ENCODE data around the gene OR52K1.
"Not testable (repeated sequence)": the region's sequence is repeated elsewhere in the genome, so short reads cannot be mapped to it uniquely, and the experiment has no call there.

The OR52K1 gene

DNA sequence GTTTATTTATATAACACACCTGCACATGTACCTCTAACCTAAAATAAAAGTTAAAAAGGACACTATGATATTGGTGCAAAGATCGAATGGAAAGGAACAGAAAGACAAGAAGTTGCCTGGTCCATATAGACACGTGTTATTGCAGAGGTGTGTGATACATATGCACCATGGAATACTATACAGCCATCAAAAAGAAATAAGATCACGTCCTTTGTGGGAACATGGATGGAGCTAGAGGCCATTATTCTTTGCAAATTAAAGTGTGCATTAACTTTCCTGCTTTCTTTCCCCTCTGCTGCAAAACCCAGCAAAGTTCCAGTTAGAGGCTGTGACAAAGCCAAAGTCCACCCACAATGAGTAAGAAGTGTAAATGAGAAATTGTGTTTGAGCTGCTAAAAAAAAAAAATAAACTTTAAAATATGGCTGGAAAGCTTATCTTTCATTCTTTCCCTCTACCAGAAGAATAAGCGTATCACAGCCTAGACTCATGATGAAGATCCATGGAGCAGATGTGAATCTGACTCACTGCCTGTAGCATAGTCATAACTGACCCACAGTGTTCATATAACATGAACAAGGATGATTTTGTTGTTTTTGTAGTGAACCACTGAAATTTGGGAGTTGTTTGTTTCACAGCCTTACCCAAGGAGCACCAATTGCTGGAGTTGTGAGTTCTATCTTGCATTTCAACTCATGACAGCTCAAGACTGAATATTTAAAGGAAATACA lies 9.6 kb downstream of the OR52K1 start:
- no peak for DNase-seq (ENCODE audit: low read depth)

DNA sequence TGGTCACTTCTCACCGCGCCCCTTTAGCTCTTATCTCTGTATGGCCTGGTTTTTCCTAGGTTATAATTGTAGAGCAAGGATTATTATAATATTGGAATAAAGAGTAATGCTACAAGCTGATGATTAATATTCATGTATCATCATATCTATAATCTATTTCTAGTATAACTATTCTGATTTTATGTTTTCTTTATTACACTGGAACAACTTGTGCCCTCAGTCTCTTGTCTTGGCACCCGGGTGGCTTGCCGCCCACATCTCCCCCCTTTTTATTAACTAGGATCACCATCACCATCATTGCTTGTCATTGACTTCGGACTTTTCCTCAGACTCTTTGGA lies 11.0 kb downstream of the OR52K1 start:
- no peak for DNase-seq (ENCODE audit: low read depth)

DNA sequence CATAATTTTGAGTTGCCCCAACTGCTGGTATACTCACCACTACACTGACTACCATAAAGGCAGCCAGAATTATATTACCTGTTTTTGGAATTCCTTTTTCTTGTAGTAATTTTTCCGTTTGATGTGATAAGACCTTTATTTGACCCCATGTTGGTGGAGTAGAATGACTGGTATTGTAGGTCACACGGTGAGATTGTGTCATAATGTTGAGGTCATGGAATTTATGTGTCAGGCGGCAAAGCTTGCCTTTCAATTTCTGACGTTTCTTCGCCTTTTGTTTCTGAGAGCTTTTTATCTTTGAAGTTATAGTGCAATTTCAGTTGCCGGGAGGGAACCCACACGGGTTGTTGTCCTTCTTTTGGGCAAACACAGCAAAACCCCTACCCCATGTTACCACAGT lies 13.0 kb downstream of the OR52K1 start:
- no peak for DNase-seq (ENCODE audit: low read depth)

DNA sequence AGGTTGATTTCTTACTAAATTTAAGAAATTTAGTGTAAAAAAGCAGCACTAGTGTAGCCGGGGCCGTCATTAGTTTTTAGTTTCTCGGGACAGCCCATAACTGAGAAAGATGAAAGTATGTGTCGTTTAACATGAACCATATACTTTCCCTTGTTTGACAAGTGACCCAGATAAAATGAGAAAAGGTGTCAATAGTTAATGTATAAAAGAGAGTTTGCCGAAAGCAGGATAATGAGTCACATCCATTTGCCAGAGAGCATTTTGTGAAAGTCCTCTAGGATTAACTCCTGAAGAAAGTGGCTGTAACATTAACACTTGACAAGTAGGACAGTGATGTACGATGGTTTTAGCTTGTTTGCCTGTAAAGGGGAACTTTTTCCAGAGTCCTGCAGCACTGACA lies 13.5 kb downstream of the OR52K1 start:
- DNase-seq (ENCODE audit: low read depth): no peak

DNA sequence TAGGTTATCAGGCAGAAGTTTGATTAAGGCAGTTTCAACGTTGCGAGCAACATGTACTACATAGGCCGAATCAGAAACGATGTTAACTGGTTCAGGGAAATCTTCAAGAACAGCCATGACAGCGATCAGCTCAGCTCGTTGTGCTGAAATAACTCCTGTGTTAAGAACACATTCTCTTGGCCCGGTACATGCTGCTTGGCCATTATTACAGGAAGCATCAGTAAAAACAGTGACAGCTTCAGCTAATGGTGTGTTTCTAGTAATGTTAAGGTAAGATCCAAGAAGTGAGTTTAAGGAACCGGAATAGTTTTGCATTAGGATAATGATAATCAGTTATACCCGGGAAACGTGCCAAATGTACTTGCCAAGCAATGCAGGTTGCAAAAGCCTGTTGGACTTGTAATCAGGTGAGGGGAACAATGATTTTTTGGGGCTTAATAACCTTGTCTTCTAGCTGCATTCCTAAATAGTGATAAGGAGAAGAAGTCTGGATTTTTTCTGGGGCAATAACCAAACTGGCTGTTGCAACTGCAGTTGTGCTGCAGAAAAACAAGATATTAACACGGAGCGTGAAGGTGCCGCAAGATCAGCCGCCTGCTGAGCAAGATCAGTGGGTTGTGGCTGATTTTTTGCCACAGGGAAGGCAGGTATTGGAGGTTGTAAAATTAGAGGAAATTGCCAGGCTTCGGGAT lies 14.3 kb downstream of the OR52K1 start:
- DNase-seq (ENCODE audit: low read depth): no peak

DNA sequence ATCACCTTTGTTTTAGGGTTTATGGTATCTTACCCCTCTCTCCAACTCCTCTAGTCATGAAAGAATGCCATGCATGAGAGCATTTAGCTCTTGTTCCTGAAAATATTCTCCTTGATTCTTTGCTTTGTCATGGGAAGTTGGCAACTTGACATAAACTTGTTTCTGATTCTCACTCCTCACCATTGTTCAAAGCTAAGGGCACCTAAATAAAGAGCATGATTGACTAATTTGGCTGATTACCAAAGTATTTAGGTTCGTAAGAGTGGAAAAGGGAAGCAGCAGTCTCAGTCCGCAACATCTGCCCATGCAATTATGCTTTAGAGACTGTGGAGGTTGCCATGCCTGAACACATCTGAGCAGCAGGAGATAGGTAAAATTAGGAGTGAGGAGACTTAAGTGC lies 26.4 kb downstream of the OR52K1 start:
- no peak for DNase-seq (ENCODE audit: low read depth)

DNA sequence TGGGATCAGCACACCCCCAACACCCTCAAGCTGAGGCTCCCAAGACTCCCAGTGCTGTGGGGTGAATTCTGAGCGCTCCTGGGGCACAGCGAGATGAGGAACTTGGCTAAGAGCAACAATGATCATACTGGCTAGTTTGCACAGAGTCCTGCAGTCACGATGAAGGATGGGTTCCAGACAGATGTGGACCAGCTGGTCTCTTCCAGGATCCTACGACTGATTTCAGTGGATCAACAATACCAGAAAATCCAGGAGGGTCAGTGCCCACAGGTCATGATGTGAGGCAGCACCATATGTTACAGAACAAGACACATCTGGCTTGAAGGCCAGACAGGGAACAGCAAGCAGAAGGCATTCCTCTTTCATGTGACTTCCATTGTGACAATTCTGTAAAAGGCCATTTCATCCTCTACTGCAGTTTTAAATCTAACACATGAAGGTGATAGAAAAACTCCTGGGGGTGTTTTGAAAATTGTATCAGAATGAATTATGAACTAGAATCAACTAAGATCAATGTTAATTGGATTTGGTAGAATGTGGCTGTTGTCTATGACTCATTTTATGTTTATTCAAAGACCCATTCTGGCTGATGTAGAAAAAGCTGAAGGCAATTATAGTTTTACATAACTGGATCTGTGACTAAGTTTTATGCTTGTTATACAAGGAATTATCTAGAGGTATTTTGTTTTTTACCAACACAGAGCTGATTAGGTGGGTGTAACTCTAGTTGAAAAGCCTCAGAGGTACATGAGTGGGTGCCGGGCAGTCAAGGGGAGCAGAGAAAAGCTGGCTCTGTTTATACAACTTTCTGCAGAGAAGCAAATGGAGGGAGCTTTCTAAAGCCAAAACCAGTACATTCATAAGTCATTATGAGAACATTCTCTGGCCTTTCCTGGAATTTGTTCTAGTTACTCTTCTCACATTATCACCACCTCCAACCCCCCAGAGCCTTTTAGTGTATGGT lies 29.1 kb downstream of the OR52K1 start:
- DNase-seq (ENCODE audit: low read depth): no peak

DNA sequence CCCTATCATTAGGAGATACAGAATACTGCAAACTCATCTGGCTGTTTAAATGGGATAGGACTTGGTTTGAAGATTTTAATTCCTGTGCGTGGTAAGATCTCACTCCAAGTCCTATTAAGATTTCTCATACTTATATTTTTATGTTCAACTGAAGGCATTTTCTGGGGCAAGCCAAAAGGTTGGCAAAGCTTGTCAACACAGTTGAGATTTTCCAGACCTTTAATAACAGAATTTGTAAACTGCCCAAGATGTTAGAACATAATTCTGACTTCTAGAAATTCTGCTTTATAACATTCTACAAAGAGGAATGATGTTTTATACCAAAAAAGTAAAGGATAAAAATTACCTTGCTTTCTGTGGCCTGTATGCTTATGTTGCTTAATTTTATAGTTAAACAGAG lies 31.8 kb downstream of the OR52K1 start:
- no peak for DNase-seq (ENCODE audit: low read depth)

DNA sequence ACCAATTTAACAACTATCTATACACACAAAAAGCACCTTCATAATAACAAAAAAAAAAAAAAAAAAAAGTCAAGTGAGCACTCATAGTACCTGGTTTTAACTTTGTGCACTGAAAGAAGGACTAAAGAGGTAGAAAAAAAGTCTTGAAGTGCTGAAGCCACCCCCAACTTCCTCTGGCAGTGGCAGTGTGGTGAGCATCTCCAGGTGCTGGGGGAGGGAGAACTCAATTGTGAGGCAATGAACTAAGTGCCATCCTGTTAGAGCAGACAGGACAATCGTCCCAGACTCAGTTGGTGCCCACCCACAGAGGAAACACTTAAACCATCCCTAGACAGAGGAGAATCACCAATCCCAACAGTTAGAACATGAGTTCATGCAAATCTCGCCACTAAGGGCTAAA lies 39.9 kb downstream of the OR52K1 start:
- no peak for DNase-seq (ENCODE audit: low read depth)

DNA sequence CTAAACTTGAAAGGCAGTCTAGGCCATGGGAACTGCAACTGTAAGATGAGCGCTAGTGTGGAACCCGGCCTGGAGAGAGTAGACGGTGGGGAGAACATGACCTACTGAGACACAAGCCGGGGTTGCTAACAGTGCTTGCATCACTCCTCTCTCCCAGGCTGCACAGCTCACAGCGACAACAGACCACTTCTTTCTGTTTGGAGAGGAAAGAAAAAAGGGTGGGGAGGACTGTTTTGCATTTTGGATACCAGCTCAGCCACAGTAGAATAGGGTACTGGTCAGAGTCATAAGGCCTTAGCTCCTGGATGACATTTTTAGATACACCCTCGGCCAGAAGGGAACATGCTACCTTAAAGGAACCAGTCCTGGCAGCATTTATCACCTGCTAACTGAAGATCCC lies 40.3 kb downstream of the OR52K1 start:
- no peak for DNase-seq (ENCODE audit: low read depth)

DNA sequence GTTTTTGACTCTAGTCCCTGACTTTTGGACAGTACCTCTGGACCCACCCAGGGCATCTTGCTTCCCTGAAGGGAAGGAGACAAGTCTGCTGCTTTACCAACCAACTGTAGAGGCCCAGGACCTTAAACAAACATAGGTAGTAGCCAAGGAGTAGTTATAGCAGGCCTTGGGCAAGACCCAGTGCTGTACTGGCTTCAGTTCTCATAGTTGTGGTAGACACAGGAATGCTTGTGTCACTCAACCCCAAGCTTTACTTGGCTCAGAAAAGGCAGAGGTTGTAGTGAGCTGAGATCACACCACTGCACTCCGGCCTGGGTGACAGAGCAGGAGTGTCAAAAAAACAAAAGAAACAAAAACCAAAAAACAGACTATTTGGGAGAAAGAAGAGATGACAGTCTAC lies 41.2 kb downstream of the OR52K1 start:
- no peak for DNase-seq (ENCODE audit: low read depth)

DNA sequence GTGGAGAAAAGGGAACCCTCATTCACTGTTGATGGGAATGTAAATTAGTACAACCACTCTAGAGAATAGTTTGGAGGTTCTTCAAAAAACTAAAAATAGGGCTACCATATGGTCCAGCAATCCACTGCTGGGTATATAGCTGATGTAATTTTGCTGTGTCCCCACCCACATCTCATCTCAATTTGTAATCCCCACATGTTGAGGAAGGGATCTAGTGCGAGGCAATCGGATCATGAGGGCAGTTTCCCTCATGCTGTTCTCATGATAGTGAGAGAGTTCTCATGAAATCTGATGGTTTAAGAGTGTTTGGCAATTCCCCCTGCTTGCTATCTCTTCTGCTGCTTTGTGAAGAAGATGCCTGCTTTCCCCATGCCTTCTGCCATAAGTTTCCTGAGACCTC lies 45.5 kb downstream of the OR52K1 start:
- DNase-seq (ENCODE audit: low read depth): no peak

DNA sequence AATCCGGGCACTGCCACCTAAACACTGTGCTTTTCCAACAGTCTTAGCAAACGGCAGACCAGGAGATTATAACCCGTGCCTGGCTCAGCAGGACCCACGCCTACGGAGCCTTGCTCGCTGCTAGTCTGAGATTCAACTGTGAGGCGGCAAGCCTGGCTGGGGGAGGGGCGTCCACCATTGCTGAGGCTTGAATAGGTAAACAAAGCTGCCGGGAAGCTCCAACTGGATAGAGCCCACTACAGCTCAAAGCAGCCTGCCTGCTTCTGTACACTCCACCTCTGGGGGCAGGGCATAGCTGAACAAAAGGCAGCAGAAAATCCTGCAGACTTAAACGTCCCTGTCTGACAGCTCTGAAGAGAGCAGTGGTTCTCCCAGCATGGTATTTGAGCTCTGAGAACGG lies 49.2 kb downstream of the OR52K1 start:
- DNase-seq (ENCODE audit: low read depth): not testable (repeated sequence)

DNA sequence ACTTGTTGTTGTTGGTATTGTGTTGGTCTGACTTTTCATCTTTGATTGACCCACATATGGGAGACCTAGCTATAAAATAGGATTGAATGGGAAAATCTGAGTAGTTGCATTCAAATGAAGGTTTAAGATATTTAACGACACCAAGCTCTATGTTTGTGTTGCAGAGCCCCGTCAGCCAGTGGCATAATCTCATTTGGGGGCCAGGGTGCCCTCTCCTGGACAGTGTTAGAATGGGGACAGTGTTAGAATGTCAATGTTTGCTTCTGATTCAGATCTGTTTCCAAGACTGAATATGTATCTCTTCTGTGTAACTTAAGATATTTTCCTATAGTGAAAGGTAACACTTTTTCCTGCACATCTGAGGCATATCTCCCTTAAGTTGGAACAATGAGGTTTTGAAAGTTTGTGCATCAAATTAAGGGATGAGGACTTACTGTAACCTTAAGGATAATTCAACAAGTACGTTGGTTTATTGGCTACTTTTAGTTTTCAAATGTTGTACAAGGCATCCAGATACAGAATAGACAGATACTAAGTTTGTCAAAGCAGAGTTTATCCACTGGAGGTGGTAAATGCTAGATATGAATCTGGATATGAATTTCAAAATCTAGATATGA lies 57.3 kb downstream of the OR52K1 start:
- DNase-seq (ENCODE audit: low read depth): peak; percentile 26

DNA sequence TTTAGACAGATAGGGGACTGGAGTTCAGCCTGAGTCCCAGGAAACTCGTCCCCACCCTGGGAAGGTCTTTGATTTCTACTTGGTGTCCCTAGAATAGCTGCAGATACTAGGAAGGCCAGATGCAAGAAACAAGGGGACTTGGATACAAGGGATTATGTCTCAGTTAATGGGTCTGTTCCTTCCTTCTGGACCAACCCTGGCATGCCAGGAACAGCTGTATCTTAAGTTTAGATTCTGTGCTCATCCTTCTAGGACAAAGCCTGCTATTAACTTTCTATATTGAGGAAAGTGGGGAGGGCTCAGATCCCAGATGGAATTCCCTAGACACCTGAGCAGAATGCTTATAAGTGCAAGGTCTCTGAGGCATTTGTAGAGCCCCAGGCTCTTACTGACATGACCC lies 58.6 kb downstream of the OR52K1 start:
- DNase-seq (ENCODE audit: low read depth): no peak
